ENCODE results near the gene SH3RF3. TPM values are rescaled to one million over a fixed set of nuclear protein-coding genes. Genes with fewer than 3 reads are reported as not detected.

SH3RF3 gene
- total and polyA plus RNA-seq, 10 of the 15 experiments (the other 5 are each of a cell fraction or from before 2014, with no cell fraction given): 0.08 to 8.8 (median 2.3) TPM

- TF ChIP-seq NFXL1 (IDR thresholded peaks at IDR 0.05; ENCODE audit: borderline replicate concordance) (no peak), MAX (IDR thresholded peaks at IDR 0.05; ENCODE audit: low read depth, low read length) (no peak)
Observed at GRCh38 chr2:109545828-109546713, 417.1 kb downstream of the SH3RF3 start (continued).

DNA sequence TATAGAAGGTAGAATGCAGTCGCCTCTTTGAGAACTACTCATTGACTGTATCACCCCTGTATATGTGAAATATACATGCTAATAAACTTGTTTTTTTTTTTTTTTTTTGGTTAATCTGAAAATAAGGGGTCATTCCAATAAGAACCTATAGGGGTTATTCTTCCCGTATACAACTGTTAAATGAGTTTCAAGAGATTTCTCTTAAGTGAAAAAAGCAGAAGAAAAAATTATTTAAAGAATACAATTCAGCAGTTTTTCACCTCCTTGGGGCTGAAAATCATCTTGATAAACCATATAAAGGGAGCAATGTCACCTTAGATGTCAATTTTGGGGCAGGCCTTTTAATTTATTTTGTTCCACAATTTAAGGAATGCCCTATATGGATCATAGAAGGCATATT lies 418.3 kb downstream of the SH3RF3 start:
- H2AFZ ChIP-seq (ENCODE audit: control insufficient read depth, low read depth, low read length): no peak overlapping the region
- H3K79me2 ChIP-seq (ENCODE audit: control insufficient read depth, insufficient read depth, low read length): no peaks in the 10 kb centered on the region
- ChIA-PET RAD21 (ENCODE audit: unreplicated experiment) (interaction anchor here (0.8 to 5.9 kb wide), 13 partner anchors 14 to 188 kb away, joined by 4 to 110 read pairs (median 10); partner anchors contain the start of genes SEPTIN10 and SOWAHC), CTCF (interaction anchor here (0.8 to 8.0 kb wide), 26 partner anchors 9 to 415 kb away, joined by 3 to 163 read pairs (median 10); partner anchors contain the start of genes SEPTIN10 and SOWAHC), SMC1A (ENCODE audit: uncharacterized antibody, unreplicated experiment) (interaction anchor here (0.6 to 7.3 kb wide), 22 partner anchors 9 to 489 kb away, joined by 3 to 110 read pairs (median 8); partner anchors contain the start of genes SEPTIN10 and SOWAHC), POLR2A (interaction anchor here (1.0 kb wide), 1 partner anchor 61 kb away, joined by 5 read pairs; no protein-coding TSS in a partner anchor)
- no peaks in the 10 kb centered on the region for H3K27me3 ChIP-seq (replicated peaks in 1 of 2; ENCODE audit: control insufficient read depth in 2 of 2, insufficient read depth in 2 of 2, low read length in 1 of 2)
- H3K9me3 ChIP-seq (replicated peaks; ENCODE audit: control insufficient read depth, insufficient read depth, low read length): no peaks in the 10 kb centered on the region; the same call in 1 of the 3 replicates
- TF ChIP-seq, protein P1, sequence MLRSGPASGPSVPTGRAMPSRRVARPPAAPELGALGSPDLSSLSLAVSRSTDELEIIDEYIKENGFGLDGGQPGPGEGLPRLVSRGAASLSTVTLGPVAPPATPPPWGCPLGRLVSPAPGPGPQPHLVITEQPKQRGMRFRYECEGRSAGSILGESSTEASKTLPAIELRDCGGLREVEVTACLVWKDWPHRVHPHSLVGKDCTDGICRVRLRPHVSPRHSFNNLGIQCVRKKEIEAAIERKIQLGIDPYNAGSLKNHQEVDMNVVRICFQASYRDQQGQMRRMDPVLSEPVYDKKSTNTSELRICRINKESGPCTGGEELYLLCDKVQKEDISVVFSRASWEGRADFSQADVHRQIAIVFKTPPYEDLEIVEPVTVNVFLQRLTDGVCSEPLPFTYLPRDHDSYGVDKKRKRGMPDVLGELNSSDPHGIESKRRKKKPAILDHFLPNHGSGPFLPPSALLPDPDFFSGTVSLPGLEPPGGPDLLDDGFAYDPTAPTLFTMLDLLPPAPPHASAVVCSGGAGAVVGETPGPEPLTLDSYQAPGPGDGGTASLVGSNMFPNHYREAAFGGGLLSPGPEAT (IDR thresholded peaks at IDR 0.05; ENCODE audit: low read depth): no peak
- TF ChIP-seq ZNF274 (IDR thresholded peaks at IDR 0.05; ENCODE audit: insufficient read depth, insufficient read length) (no peak), SREBF2 (IDR thresholded peaks at IDR 0.05; ENCODE audit: low read length) (no peak), E2F4 (IDR thresholded peaks at IDR 0.05; ENCODE audit: low read depth, low read length) (no peak), YY1 (IDR thresholded peaks at IDR 0.05; ENCODE audit: low read depth, low read length) (no peak), GATAD2B (conservative IDR thresholded peaks at IDR 0.05; ENCODE audit: low read depth) (no peak), LARP7 (IDR thresholded peaks at IDR 0.05) (no peak), ZSCAN29 (IDR thresholded peaks at IDR 0.05) (no peak), RAD51 (IDR thresholded peaks at IDR 0.05) (no peak), SMC3 (IDR thresholded peaks at IDR 0.05; ENCODE audit: borderline replicate concordance, low read length) (no peak), NR2F1 (conservative IDR thresholded peaks at IDR 0.05) (no peak), CHD2 (IDR thresholded peaks at IDR 0.05; ENCODE audit: borderline replicate concordance, low read depth, low read length) (no peak)
- TF ChIP-seq, protein P2, sequence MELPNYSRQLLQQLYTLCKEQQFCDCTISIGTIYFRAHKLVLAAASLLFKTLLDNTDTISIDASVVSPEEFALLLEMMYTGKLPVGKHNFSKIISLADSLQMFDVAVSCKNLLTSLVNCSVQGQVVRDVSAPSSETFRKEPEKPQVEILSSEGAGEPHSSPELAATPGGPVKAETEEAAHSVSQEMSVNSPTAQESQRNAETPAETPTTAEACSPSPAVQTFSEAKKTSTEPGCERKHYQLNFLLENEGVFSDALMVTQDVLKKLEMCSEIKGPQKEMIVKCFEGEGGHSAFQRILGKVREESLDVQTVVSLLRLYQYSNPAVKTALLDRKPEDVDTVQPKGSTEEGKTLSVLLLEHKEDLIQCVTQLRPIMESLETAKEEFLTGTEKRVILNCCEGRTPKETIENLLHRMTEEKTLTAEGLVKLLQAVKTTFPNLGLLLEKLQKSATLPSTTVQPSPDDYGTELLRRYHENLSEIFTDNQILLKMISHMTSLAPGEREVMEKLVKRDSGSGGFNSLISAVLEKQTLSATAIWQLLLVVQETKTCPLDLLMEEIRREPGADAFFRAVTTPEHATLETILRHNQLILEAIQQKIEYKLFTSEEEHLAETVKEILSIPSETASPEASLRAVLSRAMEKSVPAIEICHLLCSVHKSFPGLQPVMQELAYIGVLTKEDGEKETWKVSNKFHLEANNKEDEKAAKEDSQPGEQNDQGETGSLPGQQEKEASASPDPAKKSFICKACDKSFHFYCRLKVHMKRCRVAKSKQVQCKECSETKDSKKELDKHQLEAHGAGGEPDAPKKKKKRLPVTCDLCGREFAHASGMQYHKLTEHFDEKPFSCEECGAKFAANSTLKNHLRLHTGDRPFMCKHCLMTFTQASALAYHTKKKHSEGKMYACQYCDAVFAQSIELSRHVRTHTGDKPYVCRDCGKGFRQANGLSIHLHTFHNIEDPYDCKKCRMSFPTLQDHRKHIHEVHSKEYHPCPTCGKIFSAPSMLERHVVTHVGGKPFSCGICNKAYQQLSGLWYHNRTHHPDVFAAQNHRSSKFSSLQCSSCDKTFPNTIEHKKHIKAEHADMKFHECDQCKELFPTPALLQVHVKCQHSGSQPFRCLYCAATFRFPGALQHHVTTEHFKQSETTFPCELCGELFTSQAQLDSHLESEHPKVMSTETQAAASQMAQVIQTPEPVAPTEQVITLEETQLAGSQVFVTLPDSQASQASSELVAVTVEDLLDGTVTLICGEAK (IDR thresholded peaks at IDR 0.05; ENCODE audit: borderline replicate concordance): no peak
- no peaks in the 10 kb centered on the region for H4K20me1 ChIP-seq (ENCODE audit: control insufficient read depth, insufficient read depth)
- no peak overlapping the region for H3K27ac ChIP-seq (ENCODE audit: control insufficient read depth, insufficient read depth)
- intact Hi-C loops (cut with micrococcal nuclease; ENCODE audit: unreplicated experiment): loop anchor here (2.0 to 10.0 kb wide), 3 partner anchors 30 to 168 kb away; no protein-coding TSS in a partner anchor
- no peak overlapping the region for H3K9ac ChIP-seq (ENCODE audit: control insufficient read depth, insufficient read depth, low read length)
- H3K36me3 ChIP-seq (ENCODE audit: control insufficient read depth in 2 of 2, insufficient read depth in 2 of 2, low read length in 1 of 2): peaks cover 0 to under 1% of the 10 kb centered on the region in 2 experiments; a peak in 1 of 4 replicates
- peak; percentile 13; the same call in 2 of the 3 replicates for ATAC-seq
- 10% methylated on average over 2 of the region's 2 CpGs for WGBS (ENCODE audit: insufficient coverage, insufficient replicate concordance, low lambda C conversion rate, missing lambda C conversion rate)
- no peak for DNase-seq (ENCODE audit: low read depth, low spot score)
- H3K4me2 ChIP-seq (ENCODE audit: control insufficient read depth, insufficient read depth): no peak overlapping the region
- no TSS peak for BruUV-seq (replicated peaks)
- H3K4me1 ChIP-seq (ENCODE audit: control insufficient read depth, insufficient read depth, low read length): no peaks in the 10 kb centered on the region; the same call in 1 of the 2 replicates
- H3K4me3 ChIP-seq: no peak overlapping the region
- no peak for FAIRE-seq
- in situ Hi-C loops (cut with MboI): no loop called here

Measured in GM12878 (cell line).